ENCODE measurements around the gene PNMA1.

Gene PNMA1

GRCh38 chr14:73741876-73742519 lies 27.8 kb upstream of the PNMA1 start:
- H3K9ac ChIP-seq = no peak overlapping the region
- H2AFZ ChIP-seq (ENCODE audit: low read depth) = no peak overlapping the region
- H4K20me1 ChIP-seq (ENCODE audit: insufficient read depth) = peaks cover 8% of the 10 kb centered on the region; the same call in 1 of the 2 replicates
- H3K4me2 ChIP-seq = peak overlapping the region; percentile 76; the same call in 1 of the 2 replicates
- H3K4me1 ChIP-seq (ENCODE audit: low read depth, poor library complexity, severe bottlenecking) = peaks cover 71% of the 10 kb centered on the region
- no peak overlapping the region for H3K27ac ChIP-seq
- H3K79me2 ChIP-seq (ENCODE audit: insufficient read depth, low read depth) = peaks cover 36% of the 10 kb centered on the region; the same call in 1 of the 2 replicates
- no peak for TF ChIP-seq CTCF (conservative IDR thresholded peaks at IDR 0.05; ENCODE audit: low read depth, low read length)
- H3K36me3 ChIP-seq (ENCODE audit: insufficient read depth) = no peaks in the 10 kb centered on the region
- H3K27me3 ChIP-seq (ENCODE audit: insufficient read depth, low read depth) = no peaks in the 10 kb centered on the region
- no peak overlapping the region for H3K4me3 ChIP-seq (IDR thresholded peaks at IDR 0.05; ENCODE audit: insufficient read depth, low read depth, low read length)

GRCh38 chr14:73741386-73741875 lies 27.2 kb upstream of the PNMA1 start:
- H3K4me1 ChIP-seq (ENCODE audit: low read depth, poor library complexity, severe bottlenecking) = peaks cover 66% of the 10 kb centered on the region

GRCh38 chr14:73740618-73741326 lies 26.6 kb upstream of the PNMA1 start:
- H3K4me3 ChIP-seq (IDR thresholded peaks at IDR 0.05; ENCODE audit: insufficient read depth, low read depth, low read length) = no peak overlapping the region
- peaks cover 61% of the 10 kb centered on the region for H3K4me1 ChIP-seq (ENCODE audit: low read depth, poor library complexity, severe bottlenecking)
- peaks cover 8% of the 10 kb centered on the region; the same call in 1 of the 2 replicates for H4K20me1 ChIP-seq (ENCODE audit: insufficient read depth)
- H3K4me2 ChIP-seq = peak overlapping the region; percentile 61; the same call in 1 of the 2 replicates
- H3K27me3 ChIP-seq (ENCODE audit: insufficient read depth, low read depth) = no peaks in the 10 kb centered on the region
- no peaks in the 10 kb centered on the region for H3K36me3 ChIP-seq (ENCODE audit: insufficient read depth)
- no peak overlapping the region for H3K27ac ChIP-seq
- TF ChIP-seq CTCF (conservative IDR thresholded peaks at IDR 0.05; ENCODE audit: low read depth, low read length) = no peak
- H3K9ac ChIP-seq = no peak overlapping the region
- peaks cover 27% of the 10 kb centered on the region; the same call in 1 of the 2 replicates for H3K79me2 ChIP-seq (ENCODE audit: insufficient read depth, low read depth)
- no peak overlapping the region for H2AFZ ChIP-seq (ENCODE audit: low read depth)

More at GRCh38 chr14:73741386-73741875, 27.2 kb upstream of the PNMA1 start:
- Histone ChIP-seq H4K20me1 (ENCODE audit: insufficient read depth) (peaks cover 8% of the 10 kb centered on the region; the same call in 1 of the 2 replicates), H3K79me2 (ENCODE audit: insufficient read depth, low read depth) (peaks cover 32% of the 10 kb centered on the region; the same call in 1 of the 2 replicates), H3K36me3 (ENCODE audit: insufficient read depth) (no peaks in the 10 kb centered on the region), H2AFZ (ENCODE audit: low read depth) (no peak overlapping the region), H3K4me2 (peak overlapping the region; percentile 61; the same call in 1 of the 2 replicates), H3K4me3 (IDR thresholded peaks at IDR 0.05; ENCODE audit: insufficient read depth, low read depth, low read length) (no peak overlapping the region), H3K27me3 (ENCODE audit: insufficient read depth, low read depth) (no peaks in the 10 kb centered on the region), H3K27ac (no peak overlapping the region), H3K9ac (no peak overlapping the region)
- TF ChIP-seq CTCF (conservative IDR thresholded peaks at IDR 0.05; ENCODE audit: low read depth, low read length) = no peak

- Histone ChIP-seq H4K20me1 (ENCODE audit: insufficient read depth) (peaks cover 8% of the 10 kb centered on the region; the same call in 1 of the 2 replicates), H3K36me3 (ENCODE audit: insufficient read depth) (no peaks in the 10 kb centered on the region), H3K27me3 (ENCODE audit: insufficient read depth, low read depth) (no peaks in the 10 kb centered on the region), H3K4me1 (ENCODE audit: low read depth, poor library complexity, severe bottlenecking) (peaks cover 54% of the 10 kb centered on the region), H3K27ac (no peak overlapping the region), H3K4me3 (IDR thresholded peaks at IDR 0.05; ENCODE audit: insufficient read depth, low read depth, low read length) (no peak overlapping the region), H3K79me2 (ENCODE audit: insufficient read depth, low read depth) (peaks cover 21% of the 10 kb centered on the region; the same call in 1 of the 2 replicates), H3K4me2 (no peak overlapping the region), H3K9ac (no peak overlapping the region), H2AFZ (ENCODE audit: low read depth) (no peak overlapping the region)
- TF ChIP-seq CTCF (conservative IDR thresholded peaks at IDR 0.05; ENCODE audit: low read depth, low read length) = no peak
Observed at GRCh38 chr14:73739899-73740617, 25.9 kb upstream of the PNMA1 start.

Measured in KMS-11 (cell line).